NCI-H2107 (cell line): Measurements from ENCODE around the gene LZTR1.
"Not testable (repeated sequence)": the region's sequence is repeated elsewhere in the genome, so short reads cannot be mapped to it uniquely, and the experiment has no call there.

Experiments
- DNase-seq: peaks from one replicate; lab custom pipeline; 2025; lab: John Stamatoyannopoulos, UW

Gene LZTR1

DNA sequence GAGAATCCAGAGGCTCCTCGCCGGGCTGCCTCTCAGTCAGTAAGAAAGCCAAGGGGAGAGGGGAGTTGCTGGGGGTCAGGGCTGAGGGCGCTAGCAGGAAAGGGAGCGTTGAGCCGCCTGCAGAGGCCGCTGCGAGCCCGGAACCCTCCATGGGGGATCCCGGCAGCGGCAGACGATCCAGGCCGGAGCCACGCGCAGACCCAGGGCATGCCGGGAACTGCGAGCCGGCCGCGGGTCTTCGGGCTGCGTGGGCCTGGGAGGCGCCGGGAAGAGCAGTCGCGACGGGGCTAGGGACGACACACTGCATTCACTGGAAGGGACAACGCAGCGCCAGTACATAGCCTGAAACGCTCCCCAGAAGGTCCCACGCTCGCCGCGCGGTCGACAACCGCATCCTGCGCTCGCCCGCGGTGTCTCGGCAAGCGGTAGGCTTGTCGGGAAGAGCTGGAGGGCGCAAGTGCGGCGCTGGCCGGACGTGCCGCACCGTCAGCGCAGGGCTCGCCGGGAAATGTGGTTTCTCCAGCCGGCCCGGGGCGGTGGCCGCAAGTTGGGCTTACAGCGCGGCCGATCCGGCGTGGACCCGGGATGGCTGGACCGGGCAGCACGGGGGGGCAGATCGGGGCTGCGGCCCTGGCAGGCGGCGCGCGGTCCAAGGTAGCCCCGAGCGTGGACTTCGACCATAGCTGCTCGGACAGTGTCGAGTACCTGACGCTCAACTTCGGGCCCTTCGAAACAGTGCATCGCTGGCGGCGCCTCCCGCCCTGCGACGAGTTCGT lies at the start of gene LZTR1:
Gene LZTR1 (plus strand): TSS at position 511 of the 776 bp plus-strand sequence. CDS start 75 bp downstream, at position 586.
- DNase-seq = peak; percentile 23

- no peak for DNase-seq
Measured at GRCh38 chr22:20933910-20934309, 48.2 kb upstream of the LZTR1 start.

DNA sequence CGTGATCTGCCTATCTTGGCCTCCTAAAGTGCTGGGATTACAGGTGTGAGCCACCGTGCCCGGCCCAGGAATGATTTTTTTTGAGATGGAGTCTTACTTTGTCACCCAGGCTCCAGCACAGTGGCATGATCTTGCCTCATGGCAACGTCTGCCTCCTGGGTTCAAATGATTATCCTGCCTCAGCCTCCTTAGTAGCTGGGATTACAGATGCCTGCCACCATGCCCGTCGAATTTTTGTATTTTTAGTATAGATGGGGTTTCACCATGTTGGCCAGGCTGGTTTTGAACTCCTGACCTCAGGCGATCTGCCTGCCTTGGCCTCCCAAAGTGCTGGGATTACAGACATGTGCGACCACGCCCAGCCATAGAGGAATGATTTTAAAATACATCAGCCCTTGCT lies 47.0 kb upstream of the LZTR1 start:
- not testable (repeated sequence) for DNase-seq

- not testable (repeated sequence) for DNase-seq
Measured at GRCh38 chr22:20935780-20936539, 46.1 kb upstream of the LZTR1 start.

DNA sequence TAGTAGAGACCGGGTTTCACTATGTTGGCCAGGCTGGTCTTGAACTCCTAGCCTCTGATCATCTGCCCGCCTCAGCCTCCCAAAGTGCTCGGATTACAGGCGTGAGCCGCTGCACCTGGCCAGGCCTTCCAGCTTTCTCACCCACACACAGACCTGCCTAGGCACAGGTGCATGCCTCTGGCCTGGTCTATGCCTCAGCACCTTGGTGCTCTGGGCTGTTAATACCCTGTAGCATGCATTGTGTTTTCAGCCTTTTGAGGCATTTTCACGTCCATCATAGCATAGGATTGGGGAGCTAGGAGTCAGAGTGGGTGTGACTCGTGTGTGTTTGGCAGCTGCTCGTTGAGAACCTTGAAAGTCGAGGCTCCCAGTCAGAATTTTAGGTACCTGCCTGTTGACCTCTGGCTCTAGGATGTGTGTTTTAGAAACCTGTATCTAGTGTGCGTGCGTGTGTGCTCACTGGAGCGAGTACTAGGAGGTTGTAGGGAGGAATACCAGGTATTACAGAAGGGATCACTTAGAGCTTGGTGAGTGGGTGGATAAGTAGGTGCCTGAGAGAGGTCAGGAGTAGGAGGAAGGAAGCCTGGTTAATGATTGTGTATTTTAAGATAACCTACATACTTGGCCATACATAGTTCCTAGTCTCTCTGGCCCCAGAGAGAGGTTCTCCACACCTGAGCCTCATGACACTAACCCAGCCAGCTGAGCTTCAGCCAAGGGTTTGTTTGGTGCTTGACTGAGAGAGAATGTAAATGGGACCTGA lies 44.9 kb upstream of the LZTR1 start:
- no peak for DNase-seq

DNA sequence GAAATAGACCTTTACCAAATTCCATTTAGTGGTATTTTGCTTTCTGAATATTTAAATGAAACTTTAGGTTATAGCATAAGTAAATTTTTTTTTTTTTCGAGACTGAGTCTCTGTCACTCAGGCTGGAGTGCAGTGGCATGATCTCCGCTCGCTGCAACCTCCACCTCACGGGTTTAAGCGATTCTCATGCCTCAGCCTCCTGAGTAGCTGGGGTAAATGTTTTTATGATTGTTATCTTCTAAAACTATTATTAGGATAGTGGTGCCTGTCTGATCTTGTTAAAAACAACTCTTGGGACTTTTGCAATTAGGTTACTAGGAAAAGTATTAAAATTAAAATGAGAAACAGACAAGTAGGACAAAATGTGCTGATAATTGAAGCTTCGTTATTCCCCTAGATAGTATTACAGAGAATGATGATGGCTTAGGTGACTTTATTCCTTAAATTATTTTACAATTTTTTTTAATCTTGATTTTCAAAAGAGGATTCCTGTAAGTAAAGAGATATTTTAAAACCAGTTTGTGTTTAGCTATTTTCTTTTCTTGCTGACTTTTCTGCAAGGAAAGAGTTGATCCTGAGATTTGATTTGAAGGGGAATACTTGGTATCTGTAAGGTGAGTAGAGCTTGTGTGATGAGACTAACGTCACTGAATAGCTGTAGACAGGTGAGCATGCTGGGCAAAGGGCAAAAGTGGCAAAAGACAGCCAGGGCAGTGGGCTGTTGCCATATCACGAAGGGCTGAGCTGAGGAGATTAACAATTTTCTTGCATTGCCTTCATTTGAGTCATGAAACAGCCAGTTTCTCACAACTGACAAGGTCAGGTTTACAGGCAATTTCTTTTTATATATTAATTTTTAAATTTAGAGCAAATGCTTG lies 44.1 kb upstream of the LZTR1 start:
- DNase-seq = no peak

DNA sequence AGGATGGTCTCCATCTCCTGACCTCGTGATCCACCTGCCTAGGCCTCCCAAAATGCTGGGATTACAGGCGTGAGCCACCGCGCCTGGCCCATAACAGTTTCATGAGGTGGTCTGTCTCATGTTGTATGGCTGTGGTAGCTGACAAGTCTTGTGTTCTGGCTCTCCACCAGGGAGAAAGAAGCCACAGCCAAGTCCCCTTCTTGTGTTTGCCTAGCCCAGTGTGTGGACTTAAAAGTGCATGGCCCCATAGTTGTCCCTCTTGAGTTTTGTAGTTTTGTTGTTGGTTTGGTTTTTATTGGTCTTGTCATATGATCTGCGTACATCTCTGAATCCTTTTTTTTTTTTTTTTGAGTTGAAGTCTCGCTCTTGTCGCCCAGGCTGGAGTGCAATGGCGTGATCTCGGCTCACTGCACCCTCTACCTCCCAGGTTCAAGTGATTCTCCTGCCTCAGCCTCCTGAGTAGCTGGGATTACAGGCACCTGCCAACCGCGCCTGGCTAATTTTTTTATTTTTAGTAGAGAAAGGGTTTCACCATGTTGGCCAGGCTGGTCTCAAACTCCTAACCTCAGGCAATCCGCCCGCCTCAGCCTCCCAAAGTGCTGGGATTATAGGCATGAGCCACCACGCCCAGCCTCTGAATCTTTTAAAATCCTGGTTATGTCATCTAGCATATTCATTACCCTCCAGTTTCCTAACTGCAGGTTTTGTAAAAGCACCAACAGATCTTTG lies 42.5 kb upstream of the LZTR1 start:
- DNase-seq = not testable (repeated sequence)

- DNase-seq = no peak
Measured at GRCh38 chr22:20940186-20940651, 41.9 kb upstream of the LZTR1 start.

DNA sequence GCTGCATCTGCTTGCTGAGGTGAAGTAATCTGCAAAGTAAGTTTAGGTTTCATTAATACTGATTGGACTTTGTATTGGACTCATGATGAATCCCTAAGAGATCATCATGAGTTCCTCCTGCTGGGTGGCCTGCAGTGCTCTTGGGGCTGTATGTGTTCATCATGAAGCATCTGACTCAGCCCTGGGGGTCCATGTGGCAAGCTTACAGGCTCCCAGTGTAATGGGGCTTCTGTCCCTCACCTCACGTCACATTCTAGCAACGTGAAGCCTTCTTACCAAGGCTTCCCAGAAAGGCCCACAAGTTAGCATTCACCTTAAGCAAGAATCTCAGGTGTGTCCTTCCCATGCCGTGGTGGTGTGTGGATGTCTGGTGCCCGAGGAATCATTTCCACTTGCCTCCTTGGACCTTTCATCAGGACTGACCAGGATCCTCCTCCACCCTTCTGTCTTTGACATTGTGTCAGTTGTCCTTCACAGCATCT lies 41.2 kb upstream of the LZTR1 start:
- DNase-seq = no peak

DNA sequence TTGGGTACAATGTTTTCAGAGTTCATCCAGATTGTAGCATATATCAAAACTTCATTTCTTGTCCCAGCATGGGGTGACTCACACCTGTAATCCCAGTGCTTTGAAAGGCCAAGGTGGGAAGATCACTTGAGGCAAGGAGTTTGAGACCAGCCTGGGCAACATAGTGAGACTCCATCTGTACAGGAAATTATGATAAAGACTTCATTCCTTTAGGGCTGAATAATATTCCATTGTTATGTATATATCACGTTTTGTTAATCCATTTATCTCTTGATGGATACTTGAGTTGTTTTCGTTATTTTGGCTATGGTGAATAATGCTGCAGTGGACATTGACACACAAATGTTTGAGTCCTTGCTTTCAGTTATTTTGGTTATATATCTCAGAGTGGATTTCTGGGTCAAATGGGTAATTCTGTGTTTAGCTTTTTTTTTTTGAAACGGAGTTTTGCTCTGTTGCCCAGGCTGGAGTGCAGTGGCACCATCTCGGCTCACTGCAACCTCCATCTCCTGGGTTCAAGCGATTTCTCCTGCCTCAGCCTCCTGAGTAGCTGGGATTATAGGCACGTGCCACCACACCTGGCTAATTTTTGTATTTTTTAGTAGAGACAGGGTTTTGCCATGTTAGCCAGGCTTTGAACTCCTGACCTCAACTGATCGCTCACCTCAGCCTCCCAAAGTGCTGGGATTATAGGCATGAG lies 39.7 kb upstream of the LZTR1 start:
- not testable (repeated sequence) for DNase-seq

- no peak for DNase-seq
Measured at GRCh38 chr22:20943104-20943933, 38.8 kb upstream of the LZTR1 start.

GRCh38 chr22:20944042-20944441 lies 38.1 kb upstream of the LZTR1 start:
- no peak for DNase-seq

DNA sequence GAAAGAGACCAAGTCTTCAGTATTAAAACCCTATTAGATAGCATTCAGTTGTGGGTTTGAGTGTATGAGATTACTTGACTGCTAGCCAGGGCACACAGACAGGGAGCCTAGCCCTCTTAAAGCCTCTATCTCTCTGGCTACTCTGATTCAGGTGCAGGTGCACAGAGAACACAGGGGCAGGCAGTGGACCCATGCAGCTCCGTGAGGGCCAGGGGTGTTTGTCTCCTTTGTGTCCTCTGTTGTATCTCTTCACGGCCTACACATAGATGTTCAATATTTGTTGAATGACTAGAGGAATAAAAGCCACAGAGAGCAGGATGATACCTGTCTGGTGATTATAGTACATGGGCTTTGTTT lies 36.5 kb upstream of the LZTR1 start:
- DNase-seq = no peak

DNA sequence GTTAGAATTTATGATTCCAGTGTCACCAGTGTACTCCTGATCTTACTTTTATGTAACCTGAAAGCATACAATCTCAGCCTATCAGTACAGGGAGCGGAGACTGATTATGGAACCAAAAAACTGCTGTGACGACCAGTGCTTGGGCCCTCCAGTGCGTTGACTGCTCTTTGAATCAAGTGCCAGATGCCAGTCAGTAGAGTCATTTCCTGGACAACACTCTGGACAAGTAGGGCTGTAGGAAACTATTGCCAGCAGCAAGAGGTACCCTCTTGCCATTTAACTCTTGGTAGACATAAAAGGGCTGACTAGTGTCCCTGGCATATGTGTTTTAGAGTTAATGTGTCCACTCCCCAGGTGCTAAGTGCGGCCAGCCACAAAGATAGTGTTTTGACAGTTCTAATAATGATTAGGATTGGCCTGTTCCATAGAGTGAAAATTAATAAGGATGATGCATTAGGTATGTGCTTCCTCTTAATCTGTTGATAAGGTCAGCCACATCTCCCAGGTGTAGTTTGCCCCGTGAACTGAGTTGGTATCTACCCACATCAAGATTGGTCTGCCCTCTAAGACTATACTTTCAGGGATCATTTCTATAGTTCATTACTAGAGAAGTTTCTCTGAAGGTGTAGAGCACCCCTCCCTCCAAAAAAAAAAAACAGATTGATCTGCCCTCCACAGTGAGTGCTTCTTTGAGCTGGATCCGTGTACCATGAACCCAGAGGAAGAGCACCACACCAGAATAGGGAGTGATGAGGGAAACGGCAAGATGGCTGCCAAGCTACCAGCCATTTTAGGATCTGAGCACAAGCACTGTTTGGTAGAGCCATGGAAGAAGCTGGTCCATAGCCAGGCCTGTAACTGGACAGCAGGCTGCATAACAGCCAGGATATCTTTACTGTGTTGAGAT lies 35.8 kb upstream of the LZTR1 start:
- no peak for DNase-seq

- no peak for DNase-seq
Measured at GRCh38 chr22:20946991-20947390, 35.1 kb upstream of the LZTR1 start.

GRCh38 chr22:20948450-20948849 lies 33.6 kb upstream of the LZTR1 start:
- no peak for DNase-seq

- DNase-seq = no peak
Measured at GRCh38 chr22:20948989-20949388, 33.1 kb upstream of the LZTR1 start.

DNA sequence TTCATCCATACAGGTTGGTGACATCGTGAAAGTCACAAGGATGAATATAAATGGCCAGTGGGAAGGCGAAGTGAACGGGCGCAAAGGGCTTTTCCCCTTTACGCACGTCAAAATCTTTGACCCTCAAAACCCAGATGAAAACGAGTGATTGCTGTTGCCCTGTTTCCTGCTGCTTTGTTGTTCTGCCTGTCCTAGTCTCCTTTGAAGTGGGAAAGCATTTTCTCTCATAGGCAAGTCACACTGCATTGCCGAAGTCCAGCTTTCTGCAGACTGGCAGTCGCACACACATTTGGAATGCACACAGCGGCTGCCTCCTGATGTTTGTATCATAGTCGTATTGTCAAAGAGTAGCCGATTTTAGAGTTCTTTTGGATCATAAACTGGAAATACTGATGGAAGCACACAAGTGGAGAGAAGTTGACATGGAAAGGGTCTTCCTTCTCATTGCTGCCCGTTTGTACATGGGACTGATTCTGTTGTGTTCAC lies 32.4 kb upstream of the LZTR1 start:
- no peak for DNase-seq
